HG02981 (cell line): ENCODE data around the gene CCSER1.
"Not testable (repeated sequence)": the region's sequence is repeated elsewhere in the genome, so short reads cannot be mapped to it uniquely, and the experiment has no call there.

Source experiments
- ATAC-seq: cut with Tn5 transposase; IDR thresholded peaks from one replicate; pipeline ENCODE4 v1.9.1; 2021; ENCODE audit warnings: mild to moderate bottlenecking, moderate library complexity; ENCODE audit not compliant: unreplicated experiment

The CCSER1 gene

DNA sequence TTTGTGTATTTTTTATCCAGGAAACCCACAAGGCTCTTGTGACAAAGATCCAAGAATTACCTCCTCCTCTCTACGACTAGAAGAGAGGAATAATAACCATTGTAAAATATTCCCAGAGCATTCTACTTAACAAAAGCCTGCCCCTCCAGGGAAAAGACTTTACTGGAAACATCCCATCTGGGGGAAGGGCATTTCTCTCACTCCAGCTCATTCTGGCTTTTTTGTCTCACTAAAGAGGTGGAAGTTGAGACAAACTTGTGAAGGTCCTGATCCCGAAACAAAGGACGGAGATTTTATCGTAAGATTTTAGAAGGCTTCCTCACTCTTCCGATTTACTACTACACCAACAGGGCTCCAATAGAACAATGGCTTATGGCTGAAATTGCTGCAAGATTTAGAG lies 1484.6 kb downstream of the CCSER1 start:
- no peak for ATAC-seq

DNA sequence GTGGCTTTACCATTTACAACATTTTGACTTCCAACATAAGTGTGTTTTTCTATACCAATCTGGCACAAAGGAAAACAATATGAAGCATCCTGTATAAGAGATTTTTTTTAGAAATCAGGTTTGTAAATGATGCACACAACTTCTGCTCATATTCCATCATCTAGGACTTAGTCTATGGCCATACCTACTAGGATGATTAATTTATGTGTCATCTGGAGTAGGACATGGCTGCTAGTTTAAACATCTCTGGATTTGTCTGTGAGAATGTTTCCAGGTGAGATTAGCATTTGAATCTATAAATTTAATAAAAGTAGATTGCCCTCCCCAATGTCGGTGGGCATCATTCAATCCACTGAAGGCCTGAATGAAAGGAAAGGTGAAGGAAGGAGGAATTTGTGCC lies 1493.8 kb downstream of the CCSER1 start:
- ATAC-seq, result no peak

- ATAC-seq, result no peak
These were observed 1494.3 kb downstream of the CCSER1 start for GRCh38 chr4:91621446-91621845.

- no peak for ATAC-seq
These were observed 1495.9 kb downstream of the CCSER1 start for GRCh38 chr4:91622925-91623602.

GRCh38 chr4:91623603-91623967 lies 1496.4 kb downstream of the CCSER1 start:
- not testable (repeated sequence) for ATAC-seq

DNA sequence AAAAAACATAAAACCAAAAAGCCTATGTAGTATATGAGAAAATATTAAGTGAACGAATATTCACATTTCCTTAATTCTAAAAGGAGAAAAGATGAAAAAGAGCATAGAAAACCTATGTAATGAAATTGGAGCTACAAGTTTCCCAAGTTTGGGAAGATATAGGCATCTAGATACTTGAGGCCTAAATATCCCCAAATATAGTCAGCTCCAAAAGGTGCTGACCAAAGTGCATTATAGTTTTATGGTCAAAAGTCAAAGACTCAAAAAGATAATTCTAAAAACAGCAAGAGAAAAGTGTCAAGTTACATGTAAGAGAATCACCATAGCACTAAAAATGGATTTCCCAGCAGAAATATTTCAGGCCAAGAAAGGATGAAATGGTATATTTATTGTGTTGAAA lies 1502.9 kb downstream of the CCSER1 start:
- no peak for ATAC-seq

DNA sequence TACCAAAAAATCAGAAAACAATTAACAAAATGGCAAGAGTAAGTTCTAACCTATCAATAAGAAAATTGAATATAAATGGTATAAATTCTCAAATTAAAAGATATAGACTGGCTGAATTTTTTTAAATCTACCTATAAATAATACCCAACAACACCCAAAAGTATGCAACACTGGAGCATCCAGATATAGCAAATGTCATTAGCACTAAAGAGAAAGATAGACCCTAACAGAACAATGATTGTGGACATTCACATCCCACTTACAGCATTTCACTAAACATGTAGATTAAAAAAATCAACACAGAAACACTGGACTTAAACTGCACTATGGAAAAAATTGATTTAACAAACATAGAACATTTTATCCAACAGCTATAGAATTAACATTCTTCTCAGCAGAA lies 1503.6 kb downstream of the CCSER1 start:
- ATAC-seq, result no peak

DNA sequence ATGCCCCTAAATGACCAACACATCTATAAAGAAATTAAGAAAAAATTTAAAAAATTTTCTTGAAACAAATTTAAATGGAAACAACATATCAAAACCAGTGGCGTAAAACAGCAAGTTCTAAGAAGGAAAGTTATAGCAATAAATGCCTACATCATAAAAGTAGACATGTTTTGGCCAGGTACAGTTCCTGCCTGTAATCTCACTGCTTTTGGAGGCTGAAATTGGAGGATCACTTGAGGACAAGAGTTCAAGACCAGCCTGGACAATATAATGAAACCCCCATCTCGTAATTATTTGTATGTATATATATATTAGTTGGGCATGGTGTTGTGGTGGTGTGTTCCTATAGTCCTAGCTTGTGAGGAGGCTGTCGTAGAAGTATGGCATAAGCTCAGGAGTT lies 1504.1 kb downstream of the CCSER1 start:
- ATAC-seq, result no peak

DNA sequence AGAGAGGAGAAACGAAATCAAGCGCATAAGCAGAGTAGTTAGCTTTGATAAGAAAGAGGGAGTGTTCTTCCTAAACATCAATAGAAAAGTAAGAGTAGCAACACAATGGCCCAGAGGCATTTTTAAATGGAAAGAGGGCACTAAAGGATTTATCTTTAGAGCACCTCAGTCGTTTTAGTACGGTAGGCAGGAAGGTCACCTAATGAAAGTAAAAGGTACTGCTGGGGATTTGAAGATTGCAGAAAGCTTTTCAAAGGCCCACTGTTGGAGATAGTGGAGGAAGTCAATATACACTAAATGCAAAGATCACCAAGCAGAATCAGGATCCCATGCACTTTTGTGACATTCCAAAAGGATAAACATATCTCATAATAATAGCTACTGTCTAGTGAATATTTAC lies 1508.9 kb downstream of the CCSER1 start:
- no peak for ATAC-seq
